ENCODE data around the gene EEF1E1.

- no peak for TF ChIP-seq CTCF (conservative IDR thresholded peaks at IDR 0.05; ENCODE audit: low read depth, low read length)
- TF ChIP-seq EZH2 (IDR thresholded peaks at IDR 0.05; ENCODE audit: borderline replicate concordance, low read depth, low read length, poor library complexity, severe bottlenecking), result no peak
Measured at GRCh38 chr6:8075704-8076103, 26.6 kb downstream of the EEF1E1 start.
